IPS DF 19.7 (cell line): ENCODE results near the gene GPI.

Source experiments
- DNase-seq: peaks from one replicate; pipeline ENCODE4 v3.0.0-alpha.2; 2013; ENCODE audit warnings: low read depth, low spot score

The GPI gene

GRCh38 chr19:34341935-34342680, 22.9 kb upstream of the GPI start:
- DNase-seq, result no peak

DNA sequence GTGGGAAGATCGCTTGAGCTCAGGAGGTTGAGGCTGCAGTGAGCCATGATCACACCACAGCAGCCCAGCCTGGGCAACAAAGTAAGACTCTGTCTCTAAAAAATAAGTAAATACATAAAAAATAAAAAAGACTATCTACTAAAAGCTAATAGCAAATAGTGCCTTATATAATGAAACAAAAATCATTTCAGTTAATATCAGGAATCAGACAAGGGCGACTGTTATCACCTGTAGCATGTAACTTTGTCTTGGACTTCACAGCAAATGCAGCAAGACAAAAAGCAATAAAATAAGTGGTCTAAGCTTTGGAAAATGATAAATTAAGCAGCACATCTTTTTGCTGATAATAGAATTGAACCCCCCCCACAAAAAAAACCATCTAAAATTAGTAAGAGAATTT, 21.2 kb upstream of the GPI start:
- DNase-seq, result no peak

DNA sequence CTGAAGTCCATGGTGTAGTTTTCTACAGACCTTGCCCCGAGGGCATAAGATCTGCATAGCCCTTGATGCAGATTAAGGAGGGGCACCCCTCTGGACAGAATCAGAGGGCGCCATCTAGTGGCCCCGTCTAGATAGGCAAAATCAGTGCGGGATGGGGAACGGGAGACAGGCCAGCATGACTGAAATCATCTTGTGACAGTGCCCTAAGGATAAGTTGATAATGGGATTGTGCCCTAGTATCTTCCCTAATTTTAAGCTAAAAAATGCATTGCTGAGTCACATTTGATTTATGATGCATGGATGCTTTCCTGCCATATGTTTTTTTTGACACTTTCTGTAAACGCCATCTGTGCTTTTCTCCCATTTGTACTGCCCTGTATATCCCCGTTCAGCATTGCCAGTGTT, 19.0 kb upstream of the GPI start:
- DNase-seq, result no peak

GRCh38 chr19:34347561-34348165, 17.3 kb upstream of the GPI start:
- no peak for DNase-seq

DNA sequence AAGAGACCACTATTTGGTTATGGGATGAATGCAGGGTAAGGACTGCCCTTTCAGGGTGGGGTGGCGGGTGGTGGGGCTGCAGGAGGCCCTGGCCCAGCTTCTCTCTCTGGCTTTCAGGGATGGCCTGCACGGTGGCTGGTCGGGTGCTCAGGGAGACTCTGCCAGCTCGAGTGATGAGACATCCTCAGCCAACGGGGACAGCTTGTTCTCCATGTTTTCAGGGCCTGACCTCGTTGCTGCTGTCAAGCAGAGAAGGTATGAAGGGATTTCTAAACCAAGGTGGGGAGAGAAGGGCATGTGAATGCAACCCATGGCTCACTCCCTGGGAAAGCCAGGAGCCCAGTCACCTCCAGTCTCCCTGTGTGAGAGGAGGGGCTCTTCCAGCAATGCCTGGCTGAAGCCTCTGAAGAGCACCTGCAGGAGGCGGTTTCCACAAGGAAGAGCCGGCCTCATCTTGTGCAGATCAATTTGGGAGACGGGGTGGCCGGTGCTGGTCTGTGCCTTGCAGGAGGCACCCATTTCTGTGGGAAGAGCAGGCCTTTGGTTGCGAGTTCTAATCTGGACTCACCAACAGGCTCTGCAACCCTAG, 16.0 kb upstream of the GPI start:
- DNase-seq, result no peak

GRCh38 chr19:34350161-34350561, 14.8 kb upstream of the GPI start:
- no peak for DNase-seq

GRCh38 chr19:34351382-34351826, 13.6 kb upstream of the GPI start:
- no peak for DNase-seq

DNA sequence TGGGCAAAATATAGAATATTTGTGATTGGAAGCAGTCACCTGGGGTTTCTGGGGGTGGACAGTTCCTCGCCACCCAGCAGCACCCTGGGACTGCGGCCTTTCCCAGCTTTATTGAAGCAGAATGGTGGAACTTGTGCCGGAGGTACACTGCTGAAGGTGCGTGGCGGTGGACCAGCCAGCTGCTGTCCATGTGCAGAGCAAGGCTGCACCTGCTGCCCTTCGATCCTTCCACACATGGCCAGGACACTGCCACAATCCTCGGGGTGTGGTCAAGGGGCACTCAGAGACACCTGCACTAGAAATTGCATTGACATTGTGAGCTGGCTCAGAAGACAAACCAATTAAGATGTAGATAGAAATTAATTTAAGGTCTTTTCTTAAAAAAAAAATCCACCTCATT, 11.4 kb upstream of the GPI start:
- DNase-seq, result no peak

GRCh38 chr19:34355201-34355600, 9.8 kb upstream of the GPI start:
- DNase-seq, result no peak

- no peak for DNase-seq
Observed at GRCh38 chr19:34356875-34357274, 8.1 kb upstream of the GPI start.

DNA sequence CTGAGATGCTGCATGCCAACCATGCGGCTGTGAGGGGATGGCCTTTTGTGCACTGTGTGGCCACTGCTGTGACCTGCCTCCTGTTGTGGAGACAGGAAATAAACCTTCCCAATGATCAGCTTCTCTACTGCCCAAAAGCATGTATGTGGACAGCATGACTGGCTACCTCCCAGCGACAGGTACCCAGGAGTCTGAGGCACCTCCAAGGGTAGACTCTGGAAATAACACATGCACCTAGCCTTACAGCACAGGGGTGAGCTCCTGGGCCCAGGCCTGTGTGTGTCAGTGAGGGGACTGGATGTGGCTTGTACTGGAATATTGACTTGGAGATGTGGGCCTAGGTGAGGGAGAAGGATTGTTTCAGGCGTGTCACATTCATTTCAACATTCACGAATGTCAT, 7.6 kb upstream of the GPI start:
- DNase-seq, result no peak

GRCh38 chr19:34359140-34359953, 5.6 kb upstream of the GPI start:
- DNase-seq, result peak; percentile 90

- DNase-seq, result no peak
Observed at GRCh38 chr19:34359954-34360315, 5.1 kb upstream of the GPI start.

DNA sequence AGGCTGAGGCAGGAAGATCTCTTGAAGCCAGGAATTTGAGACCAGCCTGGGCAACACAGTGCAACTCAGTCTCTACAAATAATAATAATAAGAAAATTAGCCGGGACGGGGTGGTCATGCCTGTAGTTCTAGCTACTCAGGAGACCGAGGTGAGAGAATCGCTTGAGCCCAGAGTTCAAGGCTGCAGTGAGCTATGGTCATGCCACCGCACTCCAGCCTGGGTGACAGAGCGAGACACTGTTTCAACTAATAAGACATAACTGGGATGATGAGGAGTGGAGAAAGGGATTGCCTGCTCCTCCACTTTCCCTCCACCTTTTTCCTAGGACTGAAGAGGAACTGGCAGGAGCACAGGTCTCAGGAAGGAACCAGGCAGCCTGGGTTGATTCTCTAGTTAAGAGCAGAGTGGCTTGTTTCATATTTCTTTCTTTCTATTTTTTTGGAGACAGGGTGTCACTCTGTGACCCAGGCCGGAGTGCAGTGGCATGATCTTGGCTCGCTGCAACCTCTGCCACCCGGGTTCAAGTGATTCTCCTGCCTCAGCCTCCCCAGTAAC, 4.6 kb upstream of the GPI start:
- DNase-seq, result no peak

DNA sequence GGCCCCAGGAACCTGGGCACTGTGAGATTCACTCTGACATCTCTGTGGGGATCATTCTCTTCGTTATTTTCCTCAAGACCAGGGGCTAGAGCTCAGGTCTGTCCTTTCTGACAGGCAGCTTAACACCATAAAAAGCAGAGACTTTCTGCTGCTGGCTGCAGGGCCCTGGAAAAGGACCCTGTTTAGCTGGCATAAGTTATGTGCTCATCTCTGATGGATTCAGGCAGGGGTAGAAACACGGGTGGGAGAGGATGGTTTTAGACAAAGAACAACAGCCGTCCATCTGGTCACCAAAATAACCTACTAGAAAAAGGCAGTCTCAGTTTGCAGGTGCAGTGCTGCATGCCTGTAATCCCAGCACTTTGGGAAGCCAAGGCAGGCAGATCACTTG, 2.3 kb upstream of the GPI start:
- no peak for DNase-seq

GRCh38 chr19:34363094-34363493, 1.9 kb upstream of the GPI start:
- peak; percentile 65 for DNase-seq

GRCh38 chr19:34363930-34364329, 1.1 kb upstream of the GPI start:
- no peak for DNase-seq

GRCh38 chr19:34364462-34364829, 550 bp upstream of the GPI start:
- no peak for DNase-seq

GRCh38 chr19:34365463-34366401, 736 bp downstream of the GPI start:
- no peak for DNase-seq

DNA sequence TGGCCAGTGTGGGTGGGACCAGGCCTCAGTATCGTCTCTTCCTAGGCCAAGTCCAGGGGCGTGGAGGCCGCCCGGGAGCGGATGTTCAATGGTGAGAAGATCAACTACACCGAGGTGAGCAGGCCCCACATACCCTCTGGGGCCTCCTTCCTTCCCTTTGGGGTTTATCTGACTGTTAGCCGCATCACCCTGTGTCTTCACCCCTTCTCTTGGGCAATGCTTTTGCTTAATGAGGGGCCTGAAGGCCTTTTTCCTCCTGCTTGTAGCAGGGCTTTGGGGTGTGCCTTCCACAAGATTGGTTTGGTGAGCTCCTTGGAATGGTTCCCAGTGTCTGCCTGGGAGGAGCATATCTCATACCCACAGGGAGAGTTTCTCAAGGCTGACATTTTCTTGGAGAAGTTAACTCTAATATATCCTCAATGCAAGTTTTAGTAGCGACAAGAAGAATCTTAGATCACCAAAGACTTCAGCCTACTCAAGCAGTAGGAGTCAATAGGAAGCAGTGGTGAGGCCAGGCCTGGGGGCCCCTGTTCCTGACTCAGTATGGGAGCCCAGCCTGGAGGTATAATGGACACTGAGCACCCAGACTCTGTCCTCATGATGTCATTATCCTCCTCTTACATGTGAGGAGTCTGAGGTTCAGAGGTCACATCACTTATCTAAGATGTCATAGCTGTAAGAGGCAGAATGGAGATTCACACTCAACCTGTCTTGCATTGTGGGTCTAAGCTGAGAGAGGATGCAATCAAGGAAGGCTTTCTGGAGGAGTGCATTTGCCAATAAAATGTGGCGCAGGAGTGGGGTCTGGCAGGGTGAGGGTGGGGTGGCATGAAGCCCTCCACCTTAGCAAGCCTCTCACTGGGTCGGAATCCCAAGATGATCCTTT, 2.0 kb downstream of the GPI start:
- no peak for DNase-seq
